HEK293 (cell line): Measurements from ENCODE around the gene GTF2I.

Experiments
- CTCF ChIA-PET: fragments of 350-600 bp; formaldehyde crosslinking; extraction: SDS; loops from one replicate; lab custom pipeline; 2021; ENCODE audit warnings: antibody characterized with exemption; lab: Yijun Ruan, JAX
- POLR2A ChIA-PET: fragments of 300-600 bp; formaldehyde crosslinking; extraction: SDS; loops from one replicate; lab custom pipeline; 2020; ENCODE audit warnings: antibody characterized with exemption, inconsistent platforms; lab: Yijun Ruan, JAX
- H3K27ac ChIP-seq: fragments of 200-500 bp; sonication (Bioruptor generic); 2 replicates; pipeline ENCODE4 v1.5.1; 2014; ENCODE audit warnings: low read depth, low read length, control low read depth, inconsistent platforms; ENCODE audit errors: extremely low read depth
- H3K36me3 ChIP-seq, 2 experiments: fragments of 200-500 bp in 1 of 2; sonication (Bioruptor generic) in 1 of 2; 1 replicate in 1 of 2; 2 replicates in 1 of 2; pipeline ENCODE4 v1.5.1; 2014 to 2017; ENCODE audit warnings: inconsistent platforms in 2 of 2, low read length in 2 of 2; ENCODE audit not compliant: control insufficient read depth in 2 of 2, insufficient read depth in 1 of 2
- H3K4me1 ChIP-seq: fragments of 200-500 bp; sonication (Bioruptor generic); 2 replicates; pipeline ENCODE4 v1.5.1; 2014; ENCODE audit warnings: mild to moderate bottlenecking, low read length, inconsistent platforms; ENCODE audit not compliant: control insufficient read depth, insufficient read depth
- H3K4me3 ChIP-seq: 2 replicates; pipeline ENCODE4 v1.5.1; 2011; ENCODE audit warnings: low read depth, mild to moderate bottlenecking, control low read depth, low read length, moderate library complexity
- H3K9me3 ChIP-seq: fragments of 200-500 bp; sonication (Bioruptor generic); 2 replicates; pipeline ENCODE4 v1.5.1; 2014; ENCODE audit warnings: low read depth, low read length, inconsistent platforms; ENCODE audit not compliant: control insufficient read depth, insufficient read depth
- BCL6B ChIP-seq: fragments of 450-650 bp; formaldehyde crosslinking; IDR thresholded peaks from 2 replicates; pipeline ENCODE4 v1.5.1; 2017; ENCODE audit warnings: missing biosample characterization, missing genetic modification characterization
- GFI1B ChIP-seq: fragments of 450-650 bp; formaldehyde crosslinking; IDR thresholded peaks from 2 replicates; pipeline ENCODE4 v1.5.1; 2016; ENCODE audit warnings: missing biosample characterization, missing genetic modification characterization
- KLF10 ChIP-seq: fragments of 450-650 bp; IDR thresholded peaks from 2 replicates; pipeline ENCODE4 v1.5.1; 2018; ENCODE audit warnings: missing biosample characterization, mild to moderate bottlenecking, missing genetic modification characterization
- KLF8 ChIP-seq: fragments of 450-650 bp; formaldehyde crosslinking; IDR thresholded peaks from 2 replicates; pipeline ENCODE4 v1.5.1; 2016; ENCODE audit warnings: missing biosample characterization, missing genetic modification characterization
- PRDM2 ChIP-seq: fragments of 450-650 bp; formaldehyde crosslinking; IDR thresholded peaks from 2 replicates; pipeline ENCODE4 v1.5.1; 2016; ENCODE audit warnings: missing biosample characterization, missing genetic modification characterization, borderline replicate concordance
- SP3 ChIP-seq: fragments of 450-650 bp; formaldehyde crosslinking; IDR thresholded peaks from 2 replicates; pipeline ENCODE4 v1.5.1; 2016; ENCODE audit warnings: missing biosample characterization, missing genetic modification characterization
- ZBTB11 ChIP-seq: fragments of 450-650 bp; formaldehyde crosslinking; conservative IDR thresholded peaks from 2 replicates; pipeline ENCODE4 v1.5.1; 2016; ENCODE audit warnings: low read depth, missing biosample characterization, missing genetic modification characterization
- ZBTB7A ChIP-seq: fragments of 450-650 bp; formaldehyde crosslinking; IDR thresholded peaks from 2 replicates; pipeline ENCODE4 v1.5.1; 2016; ENCODE audit warnings: low read depth, missing biosample characterization, missing genetic modification characterization
- ZFHX2 ChIP-seq: fragments of 450-650 bp; formaldehyde crosslinking; conservative IDR thresholded peaks from 2 replicates; pipeline ENCODE4 v1.5.1; 2016; ENCODE audit warnings: missing biosample characterization, missing genetic modification characterization
- ZNF140 ChIP-seq: fragments of 450-650 bp; formaldehyde crosslinking; IDR thresholded peaks from 2 replicates; pipeline ENCODE4 v1.5.1; 2016; ENCODE audit warnings: missing biosample characterization, missing genetic modification characterization
- ZNF174 ChIP-seq: fragments of 450-650 bp; formaldehyde crosslinking; IDR thresholded peaks from 2 replicates; pipeline ENCODE4 v1.5.0; 2017; ENCODE audit warnings: missing biosample characterization, mild to moderate bottlenecking, missing genetic modification characterization
- ZNF239 ChIP-seq: fragments of 450-650 bp; formaldehyde crosslinking; IDR thresholded peaks from 2 replicates; pipeline ENCODE4 v1.5.1; 2016; ENCODE audit warnings: missing biosample characterization, missing genetic modification characterization
- ZNF248 ChIP-seq: fragments of 450-650 bp; formaldehyde crosslinking; IDR thresholded peaks from 2 replicates; pipeline ENCODE4 v1.5.1; 2017; ENCODE audit warnings: missing biosample characterization, missing genetic modification characterization
- ZNF335 ChIP-seq: fragments of 450-650 bp; formaldehyde crosslinking; conservative IDR thresholded peaks from 2 replicates; pipeline ENCODE4 v1.5.1; 2016; ENCODE audit warnings: missing biosample characterization, missing genetic modification characterization
- ZNF416 ChIP-seq: fragments of 450-650 bp; formaldehyde crosslinking; IDR thresholded peaks from 2 replicates; pipeline ENCODE4 v1.5.1; 2016; ENCODE audit warnings: missing biosample characterization, missing genetic modification characterization
- ZNF423 ChIP-seq: fragments of 450-650 bp; formaldehyde crosslinking; IDR thresholded peaks from 2 replicates; pipeline ENCODE4 v1.5.1; 2016; ENCODE audit warnings: missing biosample characterization, missing genetic modification characterization
- ZNF548 ChIP-seq: fragments of 450-650 bp; formaldehyde crosslinking; IDR thresholded peaks from 2 replicates; pipeline ENCODE4 v1.5.1; 2016; ENCODE audit warnings: missing biosample characterization, missing genetic modification characterization
- ZNF660 ChIP-seq: fragments of 450-650 bp; IDR thresholded peaks from 2 replicates; pipeline ENCODE4 v1.5.1; 2018; ENCODE audit warnings: missing biosample characterization, mild to moderate bottlenecking, missing genetic modification characterization
- ZSCAN16 ChIP-seq: fragments of 450-650 bp; formaldehyde crosslinking; IDR thresholded peaks from 2 replicates; pipeline ENCODE4 v1.5.1; 2016; ENCODE audit warnings: missing biosample characterization, missing genetic modification characterization
- ZSCAN30 ChIP-seq: fragments of 450-650 bp; IDR thresholded peaks from 2 replicates; pipeline ENCODE4 v1.5.1; 2018; ENCODE audit warnings: missing biosample characterization, mild to moderate bottlenecking, missing genetic modification characterization, moderate library complexity

The GTF2I gene

GRCh38 chr7:74683799-74684198 lies 26.3 kb downstream of the GTF2I start:
- H3K36me3 ChIP-seq = peaks cover 4% of the 10 kb centered on the region in 2 experiments; a peak in 2 of 3 replicates
- CTCF ChIA-PET = no interaction called here
- H3K4me3 ChIP-seq = no peak overlapping the region
- no peak for TF ChIP-seq ZNF548
- no peak for TF ChIP-seq KLF8
- no peak for TF ChIP-seq ZNF416 (tag by site-specific recombination)
- no peak for TF ChIP-seq ZBTB7A (tag by site-specific recombination)
- no peak overlapping the region for H3K27ac ChIP-seq
- H3K4me1 ChIP-seq = peaks cover 2% of the 10 kb centered on the region; the same call in 1 of the 2 replicates
- POLR2A ChIA-PET = interaction anchor here (1.2 kb wide), 1 partner anchor 14 kb away, joined by 3 read pairs; no protein-coding TSS in a partner anchor
- H3K9me3 ChIP-seq = no peaks in the 10 kb centered on the region; the same call in 1 of the 2 replicates

- ChIA-PET POLR2A (interaction anchor here (1.2 kb wide), 1 partner anchor 14 kb away, joined by 3 read pairs; no protein-coding TSS in a partner anchor), CTCF (no interaction called here)
Observed at GRCh38 chr7:74684473-74684872, 27.0 kb downstream of the GTF2I start.

More at GRCh38 chr7:74684473-74684872, 27.0 kb downstream of the GTF2I start:
- Histone ChIP-seq H3K27ac (no peak overlapping the region), H3K4me1 (peaks cover 2% of the 10 kb centered on the region; the same call in 1 of the 2 replicates), H3K9me3 (no peaks in the 10 kb centered on the region; the same call in 1 of the 2 replicates), H3K36me3 (peaks cover 6 to 7% of the 10 kb centered on the region in 2 experiments), H3K4me3 (no peak overlapping the region)
- TF ChIP-seq ZNF660 (tag by site-specific recombination) (no peak), ZBTB11 (tag by site-specific recombination) (no peak), ZSCAN30 (no peak), BCL6B (no peak), ZSCAN16 (no peak), SP3 (tag by site-specific recombination) (no peak), ZFHX2 (tag by site-specific recombination) (no peak), ZNF248 (tag by site-specific recombination) (no peak), ZNF140 (no peak), ZNF174 (tag by site-specific recombination) (no peak), PRDM2 (tag by site-specific recombination) (no peak), ZNF335 (no peak), GFI1B (tag by site-specific recombination) (no peak), ZNF239 (no peak), ZNF423 (tag by site-specific recombination) (no peak), KLF10 (no peak)
